SK-N-SH (cell line): ENCODE data around the gene CSNK2B. TPM values are rescaled to one million over a fixed set of nuclear protein-coding genes. Genes with fewer than 3 reads are reported as not detected.

ENCODE experiments used
- CTCF ChIA-PET: fragments of 300-600, 350-600 bp; formaldehyde crosslinking; extraction: SDS; loops from one replicate; lab custom pipeline; 2021; lab: Yijun Ruan, JAX
- POLR2A ChIA-PET: fragments of 350-600 bp; sonication (Branson Sonifier 250); formaldehyde crosslinking; extraction: SDS; loops from one replicate; lab custom pipeline; 2020; ENCODE audit warnings: antibody characterized with exemption, inconsistent platforms; lab: Yijun Ruan, JAX
- DNase-seq: peaks from one replicate; pipeline ENCODE4 v3.0.0; 2012
- H2AFZ ChIP-seq: fragments of 200-600 bp; sonication (generic); 2 replicates; pipeline ENCODE4 v1.8.1; 2016; ENCODE audit warnings: antibody characterized with exemption, mild to moderate bottlenecking, low read depth
- H3F3A ChIP-seq: fragments of 200-600 bp; sonication (generic); replicated peaks from 2 replicates; pipeline ENCODE3; 2016; ENCODE audit warnings: antibody characterized with exemption, mild to moderate bottlenecking; ENCODE audit not compliant: insufficient read depth
- H3K27ac ChIP-seq, 2 experiments: fragments of 200-500 bp in 1 of 2; fragments of 200-600 bp in 1 of 2; sonication (Bioruptor generic) in 1 of 2; sonication (generic), shearing (Covaris generic) in 1 of 2; 2 replicates each; pipeline versions ENCODE4 v1.5.1 to v1.6.1; 2014 to 2016; ENCODE audit warnings: low read depth in 2 of 2, inconsistent platforms in 1 of 2, low read length in 1 of 2, mild to moderate bottlenecking in 1 of 2, mixed read lengths in 1 of 2
- H3K27me3 ChIP-seq: fragments of 200-600 bp; sonication (generic), shearing (Covaris generic); 2 replicates; pipeline ENCODE4 v1.6.1; 2016; ENCODE audit warnings: mixed run types; ENCODE audit not compliant: insufficient read depth
- H3K36me3 ChIP-seq, 2 experiments: fragments of 200-500 bp in 1 of 2; fragments of 200-600 bp in 1 of 2; sonication (Bioruptor generic) in 1 of 2; sonication (generic) in 1 of 2; replicated peaks in 1 of 2; 2 replicates each; pipeline versions ENCODE3 to v1.5.1; 2014 to 2016; ENCODE audit warnings: low read length in 1 of 2, mild to moderate bottlenecking in 1 of 2; ENCODE audit not compliant: insufficient read depth in 2 of 2, control insufficient read depth in 1 of 2
- H3K4me1 ChIP-seq, 2 experiments: fragments of 200-500 bp in 1 of 2; fragments of 200-600 bp in 1 of 2; sonication (Bioruptor generic) in 1 of 2; sonication (generic), shearing (Covaris generic) in 1 of 2; 2 replicates each; pipeline versions ENCODE4 v1.5.1 to v1.6.1; 2014 to 2016; ENCODE audit warnings: low read depth in 1 of 2, low read length in 1 of 2, mixed run types in 1 of 2; ENCODE audit not compliant: insufficient read depth in 2 of 2, control insufficient read depth in 1 of 2
- H3K4me2 ChIP-seq: fragments of 200-600 bp; sonication (generic), shearing (Covaris generic); 2 replicates; pipeline ENCODE4 v1.6.1; 2017; ENCODE audit warnings: mixed run types
- H3K4me3 ChIP-seq, 2 experiments: fragments of 200-500 bp in 1 of 2; fragments of 200-600 bp in 1 of 2; sonication (Bioruptor generic) in 1 of 2; sonication (generic), shearing (Covaris generic) in 1 of 2; 2 replicates each; pipeline versions ENCODE4 v1.5.1 to v1.8.1; 2014 to 2016; ENCODE audit warnings: low read depth in 2 of 2, inconsistent platforms in 1 of 2, low read length in 1 of 2, mild to moderate bottlenecking in 1 of 2, mixed read lengths in 1 of 2, moderate library complexity in 1 of 2
- H3K79me2 ChIP-seq: fragments of 200-600 bp; sonication (generic); 2 replicates; pipeline ENCODE4 v1.8.1; 2017; ENCODE audit warnings: mild to moderate bottlenecking; ENCODE audit not compliant: insufficient read depth
- H3K9ac ChIP-seq: fragments of 200-600 bp; sonication (generic); 2 replicates; pipeline ENCODE4 v1.6.1; 2017; ENCODE audit warnings: mixed run types
- H3K9me2 ChIP-seq: fragments of 200-600 bp; sonication (generic); 2 replicates; pipeline ENCODE4 v1.6.1; 2017; ENCODE audit warnings: mixed run types
- H3K9me3 ChIP-seq: fragments of 200-600 bp; sonication (generic); 2 replicates; pipeline ENCODE4 v1.6.1; 2017; ENCODE audit warnings: mixed run types, mild to moderate bottlenecking, moderate library complexity
- H4K20me1 ChIP-seq: fragments of 200-600 bp; sonication (generic); 2 replicates; pipeline ENCODE4 v1.6.1; 2017; ENCODE audit warnings: mild to moderate bottlenecking, mixed run types; ENCODE audit not compliant: insufficient read depth
- CTCF ChIP-seq: fragments of 200-600 bp; sonication (generic); IDR thresholded peaks from 2 replicates; pipeline ENCODE4 v1.6.1; 2017; ENCODE audit warnings: antibody characterized with exemption, mild to moderate bottlenecking, moderate library complexity
- EZH2phosphoT487 ChIP-seq: fragments of 200-600 bp; sonication (generic); IDR thresholded peaks from 2 replicates; pipeline ENCODE4 v1.6.1; 2017; ENCODE audit warnings: low read depth, mixed run types, mild to moderate bottlenecking, antibody characterized with exemption, moderate library complexity, borderline replicate concordance
- FOSL2 ChIP-seq: IDR thresholded peaks from 2 replicates; pipeline ENCODE4 v1.4.0; 2012; ENCODE audit warnings: low read depth, mild to moderate bottlenecking, moderate library complexity, borderline replicate concordance
- FOXM1 ChIP-seq: IDR thresholded peaks from 2 replicates; pipeline ENCODE4 v1.4.0; 2012; ENCODE audit warnings: low read depth, mild to moderate bottlenecking
- GABPA ChIP-seq: IDR thresholded peaks from 2 replicates; pipeline ENCODE4 v1.4.0; 2012; ENCODE audit warnings: low read depth, mild to moderate bottlenecking
- JUND ChIP-seq: IDR thresholded peaks from 2 replicates; pipeline ENCODE4 v1.4.0; 2012
- MEF2A ChIP-seq: IDR thresholded peaks from 2 replicates; pipeline ENCODE4 v1.4.0; 2012; ENCODE audit warnings: low read depth, borderline replicate concordance
- NRF1 ChIP-seq: IDR thresholded peaks from 2 replicates; pipeline ENCODE4 v1.6.1; 2012; ENCODE audit warnings: low read depth, mild to moderate bottlenecking, low read length
- POLR2AphosphoS5 ChIP-seq: IDR thresholded peaks from 2 replicates; pipeline ENCODE4 v1.6.1; 2012; ENCODE audit warnings: low read depth, low read length
- RFX5 ChIP-seq: IDR thresholded peaks from 2 replicates; pipeline ENCODE4 v1.6.1; 2012; ENCODE audit warnings: mild to moderate bottlenecking, improper control_type of control experiment, low read length
- RXRA ChIP-seq: IDR thresholded peaks from 2 replicates; pipeline ENCODE4 v1.4.0; 2012; ENCODE audit warnings: low read depth, mild to moderate bottlenecking, borderline replicate concordance
- SIN3A ChIP-seq: IDR thresholded peaks from 2 replicates; pipeline ENCODE4 v1.6.1; 2012; ENCODE audit warnings: low read depth, mild to moderate bottlenecking, low read length, moderate library complexity, borderline replicate concordance
- TAF1 ChIP-seq: IDR thresholded peaks from 2 replicates; pipeline ENCODE4 v1.6.1; 2012; ENCODE audit warnings: low read depth, mild to moderate bottlenecking, low read length, moderate library complexity, borderline replicate concordance
- TCF12 ChIP-seq: IDR thresholded peaks from 2 replicates; pipeline ENCODE4 v1.4.0; 2012
- TEAD4 ChIP-seq: IDR thresholded peaks from 2 replicates; pipeline ENCODE4 v1.4.0; 2012; ENCODE audit warnings: mild to moderate bottlenecking, borderline replicate concordance; ENCODE audit not compliant: insufficient read depth
- WGBS: methylation state at CpG from one replicate; pipeline ENCODE4 v1.1.6; 2017; ENCODE audit warnings: low lambda C conversion rate; 5-methylcytosine and 5-hydroxymethylcytosine counted together
- polyA plus RNA-seq, 3 experiments: library from polyadenylated mRNA; depleted of rRNA; stranded (reverse); fragments of >200 nt; gene quantifications; 2 replicates each; pipeline ENCODE4 v1.2.3, GENCODE V29; 2012
- TF ChIP-seq, protein P1 (sequence below): IDR thresholded peaks from 2 replicates; pipeline ENCODE4; 2012

Gene CSNK2B
- polyA plus RNA-seq, 1 of the 3 experiments (the other 2 are of a cell fraction) = 101 TPM

DNA sequence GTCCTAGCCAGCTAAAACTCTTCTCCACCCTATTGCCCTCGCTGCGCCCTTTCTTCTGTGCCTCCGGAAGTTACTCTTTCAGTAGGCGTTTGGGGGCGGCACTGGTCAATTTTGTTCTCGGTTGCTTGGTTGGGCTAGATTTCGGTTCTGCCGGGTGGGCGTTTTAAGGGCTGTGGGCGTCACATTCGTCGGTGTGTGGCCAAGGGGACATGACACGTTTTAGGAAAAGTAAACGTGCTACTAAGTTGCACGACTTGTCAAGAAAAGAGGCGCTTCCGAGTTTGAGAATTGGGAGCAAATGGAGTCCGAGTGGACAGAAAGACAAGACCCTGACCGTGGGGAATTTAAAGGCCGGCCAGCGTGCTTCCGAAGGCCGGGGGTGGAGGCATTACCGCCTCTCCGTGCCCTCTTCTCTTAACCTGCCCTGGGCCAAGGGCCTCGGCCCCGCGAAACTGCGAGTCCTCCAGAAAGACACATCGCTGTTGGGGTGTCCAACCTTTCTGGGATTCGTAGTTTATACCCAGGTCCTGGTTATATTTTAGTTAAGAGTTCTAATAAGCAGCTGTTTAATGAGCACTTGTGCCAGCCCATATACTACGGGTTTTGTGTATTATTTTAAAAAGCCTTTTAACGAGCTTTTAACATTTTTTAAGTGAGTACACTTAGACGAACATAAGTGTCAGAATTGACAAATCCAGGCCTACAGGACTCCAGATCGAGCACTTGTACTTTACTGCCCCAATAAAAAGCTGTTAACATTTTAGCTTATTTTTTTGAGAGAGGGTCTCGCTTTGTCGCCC, 12.8 kb upstream of the CSNK2B start (continued):
- TF ChIP-seq CTCF = no peak
- no peak for TF ChIP-seq NRF1
- no peak for TF ChIP-seq RFX5
- no peak for TF ChIP-seq MEF2A
- no peak for TF ChIP-seq TCF12
- no peak for TF ChIP-seq JUND
- TF ChIP-seq EZH2phosphoT487 = no peak
- no peak for TF ChIP-seq FOSL2
- peak; percentile 54 for TF ChIP-seq GABPA
- peak; percentile 84; the same call in 1 of the 2 replicates for TF ChIP-seq POLR2AphosphoS5
- TF ChIP-seq TEAD4 = no peak
- TF ChIP-seq RXRA = peak; percentile 58; the same call in 1 of the 2 replicates
- peak; percentile 69 for TF ChIP-seq TAF1
- no peak for TF ChIP-seq FOXM1

GRCh38 chr6:31654574-31655348, 11.1 kb upstream of the CSNK2B start:
- Histone ChIP-seq H3F3A (peaks cover 24% of the 10 kb centered on the region), H3K9ac (no peak overlapping the region), H3K79me2 (peaks cover 83% of the 10 kb centered on the region), H3K9me2 (no peaks in the 10 kb centered on the region), H3K27ac (no peak overlapping the region), H2AFZ (no peak overlapping the region), H3K9me3 (no peaks in the 10 kb centered on the region), H3K4me2 (no peak overlapping the region), H3K4me3 (no peak overlapping the region), H3K4me1 (peaks cover 17 to 27% of the 10 kb centered on the region in 2 experiments), H3K36me3 (peaks cover 5 to 10% of the 10 kb centered on the region in 2 experiments), H3K27me3 (no peaks in the 10 kb centered on the region), H4K20me1 (peaks cover 8% of the 10 kb centered on the region; the same call in 1 of the 2 replicates)
- DNase-seq = no peak
- WGBS = 88% methylated on average over 8 of the region's 8 CpGs
- CTCF ChIA-PET = interaction anchor here (0.7 to 1.2 kb wide), 2 partner anchors 10 to 109 kb away, joined by 3 read pairs; partner anchors contain the start of genes ATP6V1G2 and GPANK1
- POLR2A ChIA-PET = interaction anchor here (1.0 kb wide), 1 partner anchor 229 kb away, joined by 3 read pairs; no protein-coding TSS in a partner anchor
- no peak for TF ChIP-seq SIN3A
- TF ChIP-seq RFX5 = no peak
- no peak for TF ChIP-seq NRF1
- TF ChIP-seq, protein P1, sequence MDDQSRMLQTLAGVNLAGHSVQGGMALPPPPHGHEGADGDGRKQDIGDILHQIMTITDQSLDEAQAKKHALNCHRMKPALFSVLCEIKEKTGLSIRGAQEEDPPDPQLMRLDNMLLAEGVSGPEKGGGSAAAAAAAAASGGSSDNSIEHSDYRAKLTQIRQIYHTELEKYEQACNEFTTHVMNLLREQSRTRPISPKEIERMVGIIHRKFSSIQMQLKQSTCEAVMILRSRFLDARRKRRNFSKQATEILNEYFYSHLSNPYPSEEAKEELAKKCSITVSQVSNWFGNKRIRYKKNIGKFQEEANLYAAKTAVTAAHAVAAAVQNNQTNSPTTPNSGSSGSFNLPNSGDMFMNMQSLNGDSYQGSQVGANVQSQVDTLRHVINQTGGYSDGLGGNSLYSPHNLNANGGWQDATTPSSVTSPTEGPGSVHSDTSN = no peak
- TF ChIP-seq CTCF = no peak
